Suppressor macrophage treated with lipopolysaccharide for 4 hours (primary cell): Measurements from ENCODE around the gene KEL.

ENCODE experiments used
- DNase-seq: peaks from one replicate; pipeline ENCODE4 v3.0.0-alpha.2; 2020

KEL gene

DNA sequence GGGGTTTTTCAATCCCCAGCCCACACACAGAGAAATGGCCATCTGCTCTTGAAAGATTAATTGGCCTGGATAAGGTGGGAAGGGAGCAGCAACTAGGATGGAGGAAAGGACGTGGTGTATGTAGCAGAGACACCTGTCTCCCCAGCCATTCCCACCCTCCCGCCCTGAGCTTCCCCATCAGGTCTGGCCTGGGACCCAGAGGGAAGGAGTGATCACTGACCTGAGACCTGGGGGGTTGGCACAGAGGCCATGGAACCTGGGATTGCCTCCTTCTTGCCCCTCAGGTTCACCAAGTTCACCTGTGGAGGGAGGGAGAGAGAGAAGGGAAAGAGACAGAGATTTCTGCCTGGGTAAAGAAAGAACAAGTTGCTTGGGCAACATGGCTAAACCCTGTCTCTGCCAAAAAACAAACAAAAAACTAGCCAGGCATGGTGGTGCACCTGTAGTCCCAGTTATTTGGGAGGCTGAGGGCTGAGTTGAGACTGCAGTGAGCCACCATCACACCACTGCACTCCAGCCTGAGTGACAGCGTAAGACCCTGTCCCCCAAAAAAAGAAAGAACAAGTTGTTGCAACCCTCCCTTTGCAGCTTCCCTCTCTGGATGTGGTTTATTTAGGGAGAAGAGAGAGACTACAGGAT is 65.3 kb downstream of the KEL start:
- DNase-seq: no peak

DNA sequence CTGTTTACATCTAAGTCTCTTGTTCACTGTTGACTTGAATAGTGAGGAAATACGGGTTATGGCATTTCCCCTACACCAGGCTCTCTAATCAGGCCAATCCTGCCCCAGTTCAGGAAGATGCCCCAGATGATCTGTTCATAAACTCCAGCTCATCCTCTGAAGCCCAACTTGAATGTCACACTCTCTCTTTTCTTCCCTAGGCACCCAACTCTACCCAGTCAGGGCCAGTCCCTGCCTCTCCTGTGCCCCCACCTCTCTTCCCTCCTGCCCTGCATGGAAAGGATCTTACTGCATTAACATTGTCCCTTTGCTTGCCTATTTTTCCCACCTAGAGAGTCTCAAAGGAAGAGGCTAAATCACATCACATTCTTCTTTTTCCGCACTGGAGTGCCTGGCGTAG is 66.0 kb downstream of the KEL start:
- DNase-seq: no peak

DNA sequence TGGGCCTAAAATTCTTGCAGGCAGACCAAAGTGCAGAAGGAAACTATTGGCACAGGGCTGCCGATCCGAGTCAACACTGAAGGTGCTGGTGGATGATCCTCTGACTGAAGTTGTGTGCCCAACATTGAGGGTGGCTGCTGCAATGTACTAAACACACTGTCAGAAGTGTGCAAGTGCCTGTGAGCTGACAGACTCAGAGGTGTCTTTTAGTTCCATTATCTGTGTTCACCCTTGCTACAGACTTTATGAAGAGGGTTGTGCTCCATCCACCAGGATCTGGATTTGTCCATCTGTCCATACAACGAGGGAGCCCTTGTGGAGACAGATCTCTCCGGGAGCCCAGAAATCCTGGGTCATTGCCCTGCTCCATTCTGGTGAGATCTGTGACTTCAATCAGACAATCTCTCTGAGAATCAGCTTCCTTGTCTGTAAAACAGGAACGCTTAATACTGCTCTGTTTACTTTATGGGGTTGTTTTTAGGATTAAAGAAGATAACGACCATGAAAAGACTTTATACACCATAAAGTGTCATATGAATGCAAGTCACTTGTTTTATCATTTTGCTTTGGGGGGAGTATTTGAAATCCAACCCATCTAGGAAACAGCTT is 67.1 kb downstream of the KEL start:
- DNase-seq: no peak

GRCh38 chr7:142894112-142894984 is 67.8 kb downstream of the KEL start:
- DNase-seq: no peak

DNA sequence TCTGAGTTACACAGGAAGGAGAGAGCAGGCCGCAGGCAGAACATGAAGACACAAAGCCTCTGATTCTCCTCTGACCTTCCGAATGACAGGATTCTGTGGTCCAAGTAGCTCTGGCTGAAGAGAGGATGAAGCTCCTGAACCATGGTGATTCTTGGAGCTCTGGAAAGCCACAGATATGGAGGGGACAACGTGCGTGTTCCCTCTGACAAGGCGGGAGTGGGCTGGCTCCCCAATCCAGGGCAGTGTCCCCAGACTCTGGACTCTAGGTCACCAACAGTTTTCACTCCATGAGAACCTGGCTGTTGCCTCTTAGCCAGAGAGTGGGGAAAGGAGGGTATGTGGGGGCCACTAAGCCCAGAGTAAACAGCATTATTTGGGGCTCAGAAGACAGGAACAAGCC is 69.2 kb downstream of the KEL start:
- no peak for DNase-seq

GRCh38 chr7:142891490-142892082 is 70.6 kb downstream of the KEL start:
- DNase-seq: no peak
